HG03565 (cell line): ENCODE results near the gene TMEM158.

Source experiments
- ATAC-seq: cut with Tn5 transposase; IDR thresholded peaks from one replicate; pipeline ENCODE4 v1.9.1; 2021; ENCODE audit warnings: mild to moderate bottlenecking, moderate library complexity; ENCODE audit not compliant: unreplicated experiment

The TMEM158 gene

GRCh38 chr3:45234250-45234649, 8.2 kb upstream of the TMEM158 start:
- ATAC-seq: no peak

GRCh38 chr3:45232521-45232920, 6.4 kb upstream of the TMEM158 start:
- ATAC-seq: no peak

GRCh38 chr3:45227946-45228345, 1.9 kb upstream of the TMEM158 start:
- ATAC-seq: no peak

- no peak for ATAC-seq
Measured at GRCh38 chr3:45227071-45227820, 1.2 kb upstream of the TMEM158 start.

- ATAC-seq: no peak
Measured at GRCh38 chr3:45225465-45226205, 452 bp downstream of the TMEM158 start.

- ATAC-seq: no peak
Measured at GRCh38 chr3:45224824-45225464, 1.1 kb downstream of the TMEM158 start.

GRCh38 chr3:45223889-45224727, 2.0 kb downstream of the TMEM158 start:
- no peak for ATAC-seq

- no peak for ATAC-seq
Measured at GRCh38 chr3:45219694-45220093, 6.4 kb downstream of the TMEM158 start.

GRCh38 chr3:45218578-45219390, 7.3 kb downstream of the TMEM158 start:
- ATAC-seq: no peak

GRCh38 chr3:45216021-45216609, 10.0 kb downstream of the TMEM158 start:
- no peak for ATAC-seq

GRCh38 chr3:45215466-45215865, 10.6 kb downstream of the TMEM158 start:
- no peak for ATAC-seq

- ATAC-seq: no peak
Measured at GRCh38 chr3:45214061-45214680, 11.9 kb downstream of the TMEM158 start.

- ATAC-seq: no peak
Measured at GRCh38 chr3:45212095-45212468, 14.0 kb downstream of the TMEM158 start.

GRCh38 chr3:45211466-45212094, 14.5 kb downstream of the TMEM158 start:
- no peak for ATAC-seq

- ATAC-seq: no peak
Measured at GRCh38 chr3:45210308-45211041, 15.6 kb downstream of the TMEM158 start.

- no peak for ATAC-seq
Measured at GRCh38 chr3:45209526-45209925, 16.6 kb downstream of the TMEM158 start.

GRCh38 chr3:45208586-45208985, 17.5 kb downstream of the TMEM158 start:
- ATAC-seq: no peak

GRCh38 chr3:45207446-45207845, 18.6 kb downstream of the TMEM158 start:
- no peak for ATAC-seq
